GM23338 (cell line): Measurements from ENCODE around the gene RNF112. TPM values are rescaled to one million over a fixed set of nuclear protein-coding genes. Genes with fewer than 3 reads are reported as not detected.

Source experiments
- CREB1 ChIP-seq: fragments of 250-450 bp; sonication (Bioruptor Pico); IDR thresholded peaks from 2 replicates; pipeline ENCODE4 v1.5.0; 2020; ENCODE audit warnings: low read depth, mild to moderate bottlenecking, moderate library complexity
- CTCF ChIP-seq, 2 experiments: fragments of 200-600 bp in 1 of 2; sonication (generic) in 1 of 2; conservative IDR thresholded peaks; 2 replicates each; pipeline versions ENCODE4 v1.5.1 to v1.6.1; 2016 to 2017; ENCODE audit warnings: antibody characterized with exemption in 2 of 2, low read depth in 2 of 2, mild to moderate bottlenecking in 2 of 2, moderate library complexity in 1 of 2
- ETS1 ChIP-seq: IDR thresholded peaks from 2 replicates; pipeline ENCODE4 v1.6.1; 2016; ENCODE audit warnings: antibody characterized with exemption
- EZH2 ChIP-seq: fragments of 200-600 bp; sonication (generic); IDR thresholded peaks from one replicate; pipeline ENCODE4 v1.8.0; 2017; ENCODE audit warnings: antibody characterized with exemption, mild to moderate bottlenecking, low read depth; ENCODE audit not compliant: unreplicated experiment
- JUNB ChIP-seq: IDR thresholded peaks from one replicate; pipeline ENCODE4 v1.6.1; 2016; ENCODE audit warnings: antibody characterized with exemption; ENCODE audit not compliant: unreplicated experiment
- NANOG ChIP-seq: IDR thresholded peaks from 2 replicates; pipeline ENCODE4 v1.6.1; 2016; ENCODE audit warnings: antibody characterized with exemption, borderline replicate concordance
- STAT1 ChIP-seq: IDR thresholded peaks from one replicate; pipeline ENCODE4 v1.6.1; 2016; ENCODE audit warnings: antibody characterized with exemption; ENCODE audit not compliant: unreplicated experiment
- ZNF114 ChIP-seq: fragments of 250-450 bp; sonication (Bioruptor Pico); IDR thresholded peaks from 2 replicates; pipeline ENCODE4 v1.5.0; 2020; ENCODE audit warnings: mild to moderate bottlenecking, moderate library complexity
- ZNF331 ChIP-seq: fragments of 250-450 bp; sonication (Bioruptor Pico); IDR thresholded peaks from 2 replicates; pipeline ENCODE4 v1.5.0; 2020; ENCODE audit warnings: low read depth, mild to moderate bottlenecking, moderate library complexity
- ZNF462 ChIP-seq: fragments of 250-450 bp; sonication (Bioruptor Pico); IDR thresholded peaks from 2 replicates; pipeline ENCODE4 v1.5.0; 2020; ENCODE audit warnings: mild to moderate bottlenecking, moderate library complexity
- polyA plus RNA-seq: library from polyadenylated mRNA; unstranded; fragments of >200 nt; fragmentation: Nextera tagmentation; extraction: Ambion mirVana; gene quantifications from 2 replicates; pipeline ENCODE4 v1.2.1, GENCODE V29; 2016
- total RNA-seq: library from RNA; depleted of rRNA; stranded (reverse); fragments of >200 nt; shearing (Covaris generic); gene quantifications from 2 replicates; pipeline ENCODE4 v1.2.3, GENCODE V29; 2014

RNF112 gene
- total and polyA plus RNA-seq, 2 experiments from 2014 or later: 0.42 to 4.1 TPM

GRCh38 chr17:19448341-19449268, 37.6 kb downstream of the RNF112 start (continued):
- TF ChIP-seq ZNF462 (CRISPR knock-in tag) (no peak), ETS1 (no peak), JUNB (no peak), CREB1 (CRISPR knock-in tag) (no peak), ZNF114 (no peak), ZNF331 (CRISPR knock-in tag) (no peak), NANOG (no peak), EZH2 (no peak), STAT1 (no peak), CTCF (conservative IDR thresholded peaks at IDR 0.05; ENCODE audit: low read depth in 2 of 2) (no peak)
